Small intestine (tissue), 7 donors: ENCODE data around the gene EPN3. TPM values are rescaled to one million over a fixed set of nuclear protein-coding genes. Genes with fewer than 3 reads are reported as not detected.

Experiments
- DNase-seq, 2 donors: peaks; one replicate each; pipeline versions ENCODE4 v3.0.0 to v3.0.0-alpha.2; 2013
- FAIRE-seq: peaks from 2 replicates; lab custom pipeline; 2012; peaks lifted over from hg19 to GRCh38; lab: Jason Lieb, UNC
- H3K27ac ChIP-seq, 3 donors: one replicate each; pipeline ENCODE4 v1.5.1; 2013; ENCODE audit warnings: low read length in 2 of 3, mild to moderate bottlenecking in 2 of 3, control low read depth in 1 of 3, inconsistent platforms in 1 of 3, low read depth in 1 of 3, moderate library complexity in 1 of 3
- H3K27me3 ChIP-seq, 3 donors: one replicate each; pipeline ENCODE4 v1.6.1; 2013; ENCODE audit warnings: low read length in 3 of 3, inconsistent platforms in 1 of 3; ENCODE audit not compliant: control insufficient read depth in 3 of 3, insufficient read depth in 3 of 3
- H3K36me3 ChIP-seq, 3 donors: one replicate each; pipeline ENCODE4 v1.6.1; 2013; ENCODE audit warnings: low read length in 3 of 3, inconsistent platforms in 1 of 3, low read depth in 1 of 3, mild to moderate bottlenecking in 1 of 3, moderate library complexity in 1 of 3; ENCODE audit not compliant: control insufficient read depth in 3 of 3, insufficient read depth in 2 of 3
- H3K4me1 ChIP-seq, 3 donors: one replicate each; pipeline ENCODE4 v1.6.1; 2013; ENCODE audit warnings: low read length in 2 of 3, inconsistent platforms in 1 of 3, low read depth in 1 of 3, mild to moderate bottlenecking in 1 of 3, moderate library complexity in 1 of 3; ENCODE audit not compliant: control insufficient read depth in 3 of 3, insufficient read depth in 2 of 3
- H3K4me3 ChIP-seq, 3 donors: one replicate each; pipeline ENCODE4 v1.5.1; 2013; ENCODE audit warnings: low read length in 3 of 3, control low read depth in 1 of 3, inconsistent platforms in 1 of 3, low read depth in 1 of 3, mild to moderate bottlenecking in 1 of 3, moderate library complexity in 1 of 3
- H3K9me3 ChIP-seq, 2 donors: one replicate each; pipeline ENCODE4 v1.6.1; 2013; ENCODE audit warnings: low read depth in 1 of 2, low read length in 1 of 2; ENCODE audit not compliant: control insufficient read depth in 2 of 2, insufficient read depth in 1 of 2
- WGBS, 3 donors: extraction: QIAGEN DNeasy Blood & Tissue Kit; methylation state at CpG; one replicate each; pipeline ENCODE4 v1.1.7; 2013; 5-methylcytosine and 5-hydroxymethylcytosine counted together
- polyA plus RNA-seq, 4 donors: library from polyadenylated mRNA; stranded (reverse) in 3 of 4; unstranded in 1 of 4; fragments of 200-250 nt in 3 of 4; fragments of 120-200 nt in 1 of 4; gene quantifications; one replicate each; pipeline versions ENCODE4 v1.2.1 to v1.2.3, GENCODE V29; 2013
- donor health status: healthy with polysubstance abuse.
- donor health status: control.
- donor health status: control.
- donor health status: Bipolar disorder and iron deficiency.
- donor health status: healthy.

The EPN3 gene
- polyA plus RNA-seq, 4 donors: 5.4 to 28.1 (median 11.5) TPM

- H3K4me3 ChIP-seq: no peak overlapping the region
- no peak overlapping the region for H3K27ac ChIP-seq
- no peak for DNase-seq
- H3K4me1 ChIP-seq: peaks cover 0 to 6% (median 0%) of the 10 kb centered on the region in 3 donors
- H3K36me3 ChIP-seq: peaks cover 0 to 2% (median 0%) of the 10 kb centered on the region in 3 donors
- FAIRE-seq: no peak
- no peaks in the 10 kb centered on the region for H3K9me3 ChIP-seq
- peaks cover 0 to 6% (median 0%) of the 10 kb centered on the region in 3 donors for H3K27me3 ChIP-seq
- 54 to 62% (median 59%) methylated on average over 10 of the region's 10 CpGs for WGBS, 3 donors
Measured at GRCh38 chr17:50589095-50589705, 56.7 kb downstream of the EPN3 start.

- Histone ChIP-seq H3K9me3 (no peaks in the 10 kb centered on the region), H3K4me3 (no peak overlapping the region), H3K4me1 (peaks cover 0 to 6% (median 0%) of the 10 kb centered on the region in 3 donors), H3K27me3 (peaks cover 0 to 5% (median 0%) of the 10 kb centered on the region in 3 donors), H3K27ac (no peak overlapping the region), H3K36me3 (peaks cover 0 to 2% (median 0%) of the 10 kb centered on the region in 3 donors)
- DNase-seq (no peak), FAIRE-seq (no peak)
- WGBS, 3 donors: 93 to 95% (median 95%) methylated on average over 20 to 24 of the region's 24 CpGs
Measured at GRCh38 chr17:50590946-50591737, 58.6 kb downstream of the EPN3 start.

GRCh38 chr17:50593321-50593720 lies 60.8 kb downstream of the EPN3 start:
- Histone ChIP-seq H3K4me1 (peaks cover 0 to 5% (median 0%) of the 10 kb centered on the region in 3 donors), H3K9me3 (no peaks in the 10 kb centered on the region), H3K27ac (no peak overlapping the region), H3K27me3 (peaks cover 0 to 3% (median 0%) of the 10 kb centered on the region in 3 donors), H3K36me3 (peaks cover 0 to 2% (median 0%) of the 10 kb centered on the region in 3 donors), H3K4me3 (no peak overlapping the region)
- DNase-seq (peak in 1 of 2 donors; percentile 21), FAIRE-seq (no peak)
- 66 to 68% (median 67%) methylated on average over 10 of the region's 10 CpGs for WGBS, 3 donors

Other genes with a start within 250 kb of the EPN3 start
- gene XYLT2, start 186.6 kb upstream of the EPN3 start, polyA plus RNA-seq: 10 to 100 TPM in 1 of 4 donors, 1 to 10 TPM in 3; 3.8 to 18.2 (median 6.7) TPM
- 100 to 1,000 TPM in 3 of 4 donors, 10 to 100 TPM in 1; 70.9 to 247 (median 163) TPM for gene MRPL27, start 159.6 kb upstream of the EPN3 start, polyA plus RNA-seq
- 1 to 10 TPM in 2 of 4 donors, not detected in 2; 2.5 to 4.3 TPM for gene EME1, start 159.5 kb upstream of the EPN3 start, polyA plus RNA-seq
- 100 to 1,000 TPM in 1 of 4 donors, 10 to 100 TPM in 3; 51.0 to 108 (median 64.0) TPM for gene LRRC59, start 135.2 kb upstream of the EPN3 start, polyA plus RNA-seq
- 100 to 1,000 TPM in 3 of 4 donors, 10 to 100 TPM in 1; 13.5 to 259 (median 117) TPM for gene ACSF2, start 106.5 kb upstream of the EPN3 start, polyA plus RNA-seq
- 10 to 100 TPM in 1 of 4 donors, 1 to 10 TPM in 2, under 1 TPM in 1; 0.87 to 13.4 (median 5.8) TPM for gene CHAD, start 63.9 kb upstream of the EPN3 start, polyA plus RNA-seq
- 10 to 100 TPM; 18.1 to 36.4 (median 19.5) TPM for gene RSAD1, start 53.9 kb upstream of the EPN3 start, polyA plus RNA-seq
- 1 to 10 TPM in 1 of 4 donors, under 1 TPM in 2, not detected in 1; 0.13 to 1.6 (median 0.45) TPM for gene MYCBPAP, start 24.3 kb upstream of the EPN3 start, polyA plus RNA-seq
- 10 to 100 TPM in 3 of 4 donors, 1 to 10 TPM in 1; 7.0 to 67.0 (median 23.6) TPM for gene SPATA20, start 14.4 kb downstream of the EPN3 start, polyA plus RNA-seq
- 1 to 10 TPM in 1 of 4 donors, under 1 TPM in 1, not detected in 2; 0.03 to 1.7 TPM for gene CACNA1G, start 28.0 kb downstream of the EPN3 start, polyA plus RNA-seq
- 100 to 1,000 TPM in 1 of 4 donors, 10 to 100 TPM in 3; 36.7 to 131 (median 81.9) TPM for gene ABCC3, start 102.1 kb downstream of the EPN3 start, polyA plus RNA-seq
- gene ANKRD40, start 175.2 kb downstream of the EPN3 start, polyA plus RNA-seq: 10 to 100 TPM in 2 of 4 donors, 1 to 10 TPM in 2; 5.7 to 23.8 (median 9.6) TPM
- gene LUC7L3, start 186.9 kb downstream of the EPN3 start, polyA plus RNA-seq: 100 to 1,000 TPM in 3 of 4 donors, 10 to 100 TPM in 1; 57.4 to 466 (median 313) TPM
- gene ANKRD40CL, start 234.8 kb downstream of the EPN3 start, polyA plus RNA-seq: 100 to 1,000 TPM in 2 of 4 donors, 10 to 100 TPM in 2; 39.0 to 298 (median 149) TPM